NCI-H345 (cell line): ENCODE measurements around the gene GPAM.
"Not testable (repeated sequence)": the region's sequence is repeated elsewhere in the genome, so short reads cannot be mapped to it uniquely, and the experiment has no call there.

Experiments
- DNase-seq: peaks from one replicate; lab custom pipeline; 2025; lab: John Stamatoyannopoulos, UW

Gene GPAM

DNA sequence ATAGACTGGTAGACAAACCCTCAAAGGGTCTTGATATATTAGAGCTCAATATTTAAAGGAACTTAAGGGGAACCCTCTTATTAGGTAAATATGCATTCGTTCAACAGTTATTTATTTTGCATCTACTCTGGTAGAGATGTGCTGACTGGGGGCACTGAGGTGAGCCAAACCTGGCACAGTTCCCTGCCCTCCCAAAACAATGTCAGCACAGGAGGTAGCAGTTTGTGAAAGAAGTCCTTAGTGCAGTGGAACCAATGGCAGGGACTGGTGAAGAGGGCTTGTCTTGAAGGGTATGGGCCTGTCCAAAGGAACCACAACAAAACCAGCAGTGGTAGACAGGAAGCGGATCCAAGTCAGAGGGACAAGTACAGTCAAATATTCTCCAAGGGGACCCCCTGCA lies 32.6 kb upstream of the GPAM start:
- DNase-seq: no peak

GRCh38 chr10:112215342-112215774 lies 31.8 kb upstream of the GPAM start:
- no peak for DNase-seq

DNA sequence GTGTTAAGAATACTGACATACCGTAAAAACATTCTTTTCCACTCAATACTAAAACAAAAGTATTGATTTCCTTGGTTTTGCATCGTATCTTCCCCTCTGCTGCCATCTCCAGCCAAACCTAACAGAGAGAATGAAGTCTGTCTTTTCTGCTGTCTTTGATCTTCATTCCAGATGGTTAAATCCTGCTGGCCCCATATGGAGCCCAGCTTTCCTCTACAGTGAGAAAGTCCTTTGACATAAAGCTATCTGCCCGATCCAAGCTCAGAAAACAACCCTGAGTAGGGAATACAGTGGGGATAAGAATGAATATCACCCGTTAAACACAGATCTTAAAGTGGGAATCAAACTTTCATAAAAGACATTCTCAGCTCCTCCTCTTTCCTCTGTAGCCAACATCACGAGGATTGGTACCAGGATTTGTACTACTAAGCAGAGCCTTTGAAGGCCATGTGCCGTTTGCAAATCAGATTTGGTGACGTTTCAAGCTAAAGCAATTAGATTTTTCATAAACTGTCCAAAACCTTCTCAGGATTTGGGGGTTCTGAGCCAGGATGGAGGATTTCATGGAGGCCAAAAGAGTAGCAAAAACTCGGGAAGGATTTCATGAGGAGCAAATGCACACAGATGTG lies 30.8 kb upstream of the GPAM start:
- DNase-seq: no peak

GRCh38 chr10:112213836-112214235 lies 30.3 kb upstream of the GPAM start:
- DNase-seq: no peak

GRCh38 chr10:112213098-112213823 lies 29.7 kb upstream of the GPAM start:
- no peak for DNase-seq

DNA sequence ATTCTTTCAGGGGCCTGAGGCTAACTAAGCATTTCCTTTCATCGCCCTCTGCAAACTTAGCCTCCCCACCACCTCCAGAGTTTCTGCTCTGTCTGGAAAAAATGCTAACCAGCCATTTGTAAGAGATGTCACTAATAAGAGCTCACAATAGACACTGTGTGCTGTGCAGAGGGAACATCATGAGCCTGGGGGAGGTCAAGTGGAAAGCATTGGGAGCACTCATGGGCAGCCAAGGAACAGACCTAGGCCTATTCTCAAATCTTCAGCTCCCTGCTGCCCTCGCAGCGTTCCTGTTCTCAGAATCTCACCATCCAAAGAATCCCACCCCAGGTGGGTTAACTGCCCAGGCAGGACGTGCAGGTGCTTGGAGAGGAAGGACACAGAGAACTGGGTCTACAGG lies 27.1 kb upstream of the GPAM start:
- no peak for DNase-seq

- no peak for DNase-seq
These were observed 26.1 kb upstream of the GPAM start for GRCh38 chr10:112209684-112210131.

- DNase-seq: no peak
These were observed 25.4 kb upstream of the GPAM start for GRCh38 chr10:112208997-112209396.

GRCh38 chr10:112208292-112208691 lies 24.7 kb upstream of the GPAM start:
- no peak for DNase-seq

DNA sequence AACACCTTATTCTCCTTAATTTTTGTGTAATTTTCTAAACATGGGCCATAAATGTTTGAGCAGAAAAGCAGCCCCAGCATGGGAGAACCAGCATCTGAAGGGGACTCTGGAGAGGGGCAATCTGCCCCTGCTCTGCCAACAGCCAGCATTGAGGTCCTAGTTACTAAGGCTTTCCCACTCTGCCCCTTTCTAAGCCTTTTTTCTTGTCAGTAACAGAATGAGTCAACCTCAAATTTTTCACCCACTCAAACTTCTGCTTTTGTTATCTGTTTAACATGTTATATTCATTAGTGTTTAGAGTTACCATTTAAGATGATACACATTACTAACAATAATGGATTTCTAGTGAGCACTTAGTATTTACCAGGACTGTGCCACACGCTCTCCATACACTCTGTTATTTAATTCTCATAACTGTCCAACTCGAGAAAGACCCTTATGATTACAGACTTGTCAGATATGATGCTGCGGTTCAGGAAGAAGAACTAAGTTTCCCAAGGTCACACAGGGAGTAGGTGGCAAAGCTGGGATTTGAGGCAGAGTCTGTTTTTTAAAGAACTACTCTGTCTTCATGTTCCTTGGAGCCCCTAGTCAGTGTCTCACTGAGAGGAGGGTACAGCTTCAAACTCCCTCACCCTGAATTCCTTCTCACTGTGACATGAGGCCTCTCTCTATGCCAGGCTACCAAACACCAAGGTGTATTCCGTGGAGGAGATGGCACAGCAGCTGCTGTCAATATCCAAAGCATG lies 19.9 kb upstream of the GPAM start:
- no peak for DNase-seq

DNA sequence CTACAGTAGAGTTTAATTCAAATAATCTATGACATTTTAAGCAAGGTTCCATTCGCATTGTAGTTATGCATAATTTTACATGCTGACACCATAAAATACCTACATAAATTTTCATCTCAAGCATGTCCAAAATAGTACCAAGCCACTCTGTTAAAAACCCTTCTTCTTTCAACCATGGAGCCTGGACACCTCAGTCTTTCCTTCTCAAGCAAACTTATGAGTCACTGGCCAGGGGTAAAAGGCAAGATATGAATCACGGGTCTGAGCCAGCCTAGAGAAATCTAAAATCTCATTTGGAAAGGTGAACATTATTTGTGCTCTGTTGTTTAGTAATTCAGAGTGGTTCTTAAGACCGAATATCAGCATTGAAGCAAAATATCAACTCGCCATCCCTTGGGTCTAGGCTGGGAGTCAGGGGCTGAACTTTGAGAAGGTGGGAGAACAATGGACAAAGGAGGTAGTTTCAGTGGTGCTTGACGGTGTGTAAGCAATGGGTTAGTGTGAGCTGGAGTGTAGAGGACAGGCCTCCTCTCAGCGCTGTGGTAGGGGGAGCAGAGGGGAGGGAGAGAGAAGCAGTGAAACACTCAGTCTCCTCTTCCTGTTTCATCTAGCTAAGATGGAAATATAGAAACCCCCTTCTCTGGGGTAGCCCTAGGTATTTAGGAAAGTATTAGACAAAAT lies 19.1 kb upstream of the GPAM start:
- no peak for DNase-seq

- DNase-seq: no peak
These were observed 18.5 kb upstream of the GPAM start for GRCh38 chr10:112202076-112202475.

DNA sequence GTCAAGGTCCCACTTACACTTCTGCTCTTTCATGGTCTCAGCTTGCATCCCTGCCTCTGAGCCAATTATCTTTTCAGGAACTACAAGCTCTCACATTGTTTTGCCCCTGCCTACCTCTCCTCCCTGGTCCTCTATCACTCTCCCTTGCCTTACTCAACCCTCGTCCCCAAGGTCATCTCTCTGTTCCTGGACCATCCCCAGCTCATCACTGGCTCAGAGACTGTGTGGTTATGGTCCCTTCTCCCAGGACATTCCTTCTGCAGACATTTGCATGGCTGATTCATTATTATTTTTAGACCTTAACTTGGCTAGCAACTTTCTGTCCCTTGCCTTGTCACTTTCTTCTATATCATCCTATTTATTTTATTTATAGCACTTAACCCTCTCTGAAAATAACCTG lies 17.8 kb upstream of the GPAM start:
- DNase-seq: no peak

- DNase-seq: not testable (repeated sequence)
These were observed 16.7 kb upstream of the GPAM start for GRCh38 chr10:112200259-112200658.

DNA sequence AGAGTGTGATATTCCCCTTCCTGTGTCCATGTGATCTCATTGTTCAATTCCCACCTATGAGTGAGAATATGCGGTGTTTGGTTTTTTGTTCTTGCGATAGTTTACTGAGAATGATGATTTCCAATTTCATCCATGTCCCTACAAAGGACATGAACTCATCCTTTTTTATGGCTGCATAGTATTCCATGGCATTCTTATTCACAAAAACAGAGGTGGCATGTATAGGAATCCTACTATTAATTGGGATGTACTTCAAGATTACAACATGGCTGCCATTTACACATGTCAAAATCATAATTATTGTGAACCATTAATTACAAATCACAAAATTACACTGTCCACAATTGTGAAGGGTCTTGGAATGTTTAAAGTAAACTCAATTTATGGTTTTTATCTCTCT lies 14.1 kb upstream of the GPAM start:
- not testable (repeated sequence) for DNase-seq

GRCh38 chr10:112195224-112195623 lies 11.7 kb upstream of the GPAM start:
- DNase-seq: no peak

DNA sequence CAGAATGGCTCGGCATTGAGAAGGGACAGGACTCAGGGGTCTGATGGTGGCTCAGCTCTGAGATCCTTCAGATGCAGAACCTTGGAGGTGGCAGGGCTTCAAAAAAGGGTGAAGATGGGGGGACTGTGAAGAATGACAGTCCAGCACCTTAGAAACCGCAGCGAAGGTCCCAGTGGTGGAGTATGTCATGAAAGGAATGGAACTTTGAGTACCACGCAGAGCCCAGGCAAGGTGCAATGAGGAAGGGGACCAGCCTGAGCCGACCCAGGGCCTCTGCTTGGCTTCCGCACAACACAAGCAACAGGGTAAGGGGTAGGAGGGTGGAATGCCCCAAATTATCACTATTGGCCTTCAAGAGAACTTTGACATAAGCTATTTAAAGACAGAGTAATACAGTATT lies 8.2 kb upstream of the GPAM start:
- DNase-seq: no peak

DNA sequence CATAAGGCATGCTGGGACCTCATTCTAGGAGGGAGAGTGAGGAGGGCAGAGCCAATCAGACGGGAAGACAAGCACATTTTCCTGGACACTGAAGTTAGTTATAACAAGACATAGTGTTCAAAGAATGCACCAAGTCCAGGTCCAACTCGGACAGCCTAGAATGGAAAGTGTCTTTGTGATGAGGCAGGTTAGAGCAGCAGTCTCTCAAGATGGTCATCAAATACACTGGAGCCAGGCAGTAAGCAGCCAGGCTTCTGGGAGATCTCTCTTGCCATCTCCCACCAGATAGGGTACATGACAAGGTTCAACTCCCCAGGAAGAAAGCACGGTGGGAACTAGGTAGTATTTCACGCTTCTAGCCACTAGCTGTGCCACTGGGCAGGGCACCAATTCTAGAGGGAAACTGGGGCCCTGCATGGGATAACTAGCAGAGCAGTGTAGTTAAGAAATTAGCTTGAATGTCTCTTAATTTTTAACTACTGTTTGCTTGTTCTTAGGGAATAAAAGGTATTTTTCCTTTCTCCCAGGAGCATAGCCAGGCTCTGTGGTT lies 7.6 kb upstream of the GPAM start:
- DNase-seq: no peak

DNA sequence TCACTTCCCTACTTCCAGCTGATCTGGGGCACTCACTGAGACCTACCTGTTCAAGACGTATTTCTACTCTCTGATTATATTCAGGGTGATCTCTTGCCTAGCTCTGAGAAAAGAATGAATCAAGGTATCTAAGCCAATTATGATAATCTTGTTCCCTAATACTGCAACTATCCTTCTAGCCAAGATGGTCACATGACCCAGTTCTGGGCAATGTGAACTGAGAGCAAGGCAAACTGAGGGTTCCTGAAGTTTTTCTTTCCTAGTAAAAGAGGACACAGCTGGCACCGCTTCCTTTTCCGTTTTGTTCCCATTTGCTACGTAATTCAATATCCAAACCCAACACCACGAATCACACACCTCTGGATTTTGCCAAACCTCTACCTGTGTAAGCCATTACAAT lies 5.9 kb upstream of the GPAM start:
- no peak for DNase-seq

GRCh38 chr10:112187527-112187926 lies 4.0 kb upstream of the GPAM start:
- DNase-seq: no peak

GRCh38 chr10:112185959-112186358 lies 2.4 kb upstream of the GPAM start:
- DNase-seq: no peak

DNA sequence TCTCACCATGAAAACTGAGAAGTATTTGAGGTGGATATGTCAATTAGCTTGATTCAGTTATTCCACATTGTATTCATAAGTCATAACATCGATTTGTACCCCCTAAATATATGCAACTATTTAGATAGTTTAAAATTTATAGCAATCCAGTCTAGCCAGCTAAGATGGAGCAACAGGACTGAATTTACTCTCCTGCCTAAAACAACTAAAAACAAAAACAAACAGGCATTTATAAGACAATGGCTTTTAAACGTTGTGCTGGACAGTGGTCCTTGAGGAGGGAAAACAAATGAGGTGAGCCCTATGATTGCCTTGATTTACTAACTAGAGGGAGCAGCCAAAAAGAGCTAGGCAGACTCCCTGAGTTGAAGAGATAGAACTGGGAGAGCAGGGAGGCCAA lies 814 bp upstream of the GPAM start:
- DNase-seq: no peak
